Bone marrow (tissue), 2 donors: ENCODE results near the gene DCN.

ENCODE experiments used
- DNase-seq, 2 donors: peaks; one replicate each; lab custom pipeline; 2025; lab: John Stamatoyannopoulos, UW

DCN gene

GRCh38 chr12:91099836-91100235 lies 82.8 kb downstream of the DCN start:
- DNase-seq: no peak

DNA sequence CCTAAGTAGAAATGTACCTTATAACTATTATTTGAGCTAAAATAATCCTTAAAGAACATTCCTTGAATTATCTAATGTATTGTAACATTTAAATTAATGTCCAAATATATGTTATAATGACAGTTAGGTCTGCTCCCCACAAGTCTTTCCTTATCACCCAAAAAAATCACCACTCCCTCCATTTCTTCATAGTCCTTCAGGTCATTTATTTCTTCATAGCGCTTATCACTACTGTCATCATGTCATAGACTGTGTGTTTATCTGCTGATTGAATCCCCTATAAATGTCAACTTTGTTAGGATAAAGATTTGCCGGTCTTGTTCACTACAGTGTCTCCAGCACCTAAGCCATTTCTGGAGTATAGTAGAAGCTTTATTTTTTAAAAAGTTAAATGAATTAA lies 83.3 kb downstream of the DCN start:
- no peak for DNase-seq

DNA sequence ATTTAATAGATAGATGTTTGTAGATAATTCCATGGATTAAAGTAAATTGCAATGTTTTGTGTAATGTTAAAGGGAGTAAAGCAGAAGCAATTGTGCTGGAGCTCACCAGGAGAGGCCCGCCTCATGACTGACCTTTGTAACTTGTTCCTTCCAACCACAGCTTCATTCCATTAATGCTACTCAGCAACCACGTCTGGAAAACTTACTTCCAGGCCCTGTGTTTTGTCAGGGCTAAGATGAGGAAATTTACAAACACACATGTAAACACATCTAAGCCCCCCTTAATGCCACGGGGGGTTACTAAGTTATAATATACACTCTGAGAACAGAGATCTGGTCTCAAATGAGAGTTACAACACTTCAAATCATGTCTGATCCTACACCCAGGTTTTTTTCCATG lies 83.7 kb downstream of the DCN start:
- no peak for DNase-seq

DNA sequence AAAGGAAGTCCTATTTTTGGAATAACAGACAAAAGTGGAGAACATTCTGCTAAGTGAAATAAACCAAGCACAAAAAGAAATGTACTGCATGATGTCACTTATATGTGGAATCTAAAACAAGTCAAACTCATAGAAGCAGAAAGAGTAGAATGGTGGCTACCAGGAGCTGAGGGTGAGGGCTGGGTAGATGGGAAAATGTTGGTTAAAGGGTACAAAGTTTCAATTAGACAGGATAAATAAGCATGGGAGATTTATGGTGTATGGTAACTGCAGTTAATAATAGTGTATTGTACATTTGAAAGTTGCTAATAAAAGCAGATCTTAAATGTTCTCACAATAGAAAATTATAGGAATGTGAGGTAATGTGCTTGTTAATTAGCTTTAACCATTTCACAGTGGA lies 84.2 kb downstream of the DCN start:
- DNase-seq: no peak

GRCh38 chr12:91094957-91095356 lies 87.7 kb downstream of the DCN start:
- DNase-seq: no peak

DNA sequence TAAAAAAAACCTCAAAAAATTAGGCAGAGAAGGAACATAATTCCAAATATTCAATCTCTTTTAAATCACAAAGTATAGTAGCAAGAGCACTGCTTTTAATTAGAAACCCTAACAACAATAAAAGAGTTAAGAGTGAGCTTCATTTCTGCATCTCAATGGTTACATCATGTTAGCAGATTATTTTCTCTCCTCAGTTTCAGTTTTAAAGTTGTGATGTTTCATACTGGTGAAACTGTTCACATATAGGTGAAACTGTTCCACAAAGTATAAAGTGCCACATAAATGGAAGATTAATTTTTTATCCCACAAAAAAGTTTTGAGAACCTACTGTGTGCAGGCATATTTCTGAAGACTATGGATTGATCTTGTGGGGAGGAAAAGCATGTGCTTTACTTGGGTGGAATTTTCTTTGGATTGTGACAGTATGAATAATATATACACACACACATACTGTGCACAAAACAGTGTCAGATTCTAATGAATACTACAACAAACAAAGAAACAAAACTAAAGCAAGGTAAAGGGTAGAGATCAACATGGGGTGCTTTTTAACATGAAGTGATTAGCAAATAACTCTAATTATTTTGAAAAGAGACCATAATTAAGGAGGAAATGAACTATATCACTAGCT lies 88.5 kb downstream of the DCN start:
- no peak for DNase-seq

DNA sequence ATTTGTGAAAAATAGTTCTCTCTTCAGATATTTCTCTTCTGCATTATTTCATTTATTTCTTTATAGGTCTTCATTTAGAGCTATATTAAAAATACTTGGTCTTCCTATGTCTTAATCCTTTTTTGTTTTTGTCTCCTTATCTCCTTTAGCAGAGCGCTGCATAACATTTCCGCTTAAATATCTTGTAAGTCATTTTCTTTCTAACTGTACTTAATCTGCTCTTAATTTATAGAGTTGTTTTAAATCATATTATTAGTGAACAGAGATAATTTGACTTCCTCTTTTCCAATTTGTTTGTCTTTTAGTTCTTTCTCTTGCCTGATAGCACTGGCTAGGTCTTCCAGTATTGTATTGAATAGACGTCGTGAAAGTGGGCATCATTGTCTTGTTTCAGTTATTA lies 89.3 kb downstream of the DCN start:
- DNase-seq: no peak

- DNase-seq: no peak
Observed at GRCh38 chr12:91091916-91092715, 90.5 kb downstream of the DCN start.
